GM12874 (cell line): ENCODE results near the gene NXNL1.
A peak's percentile ranks its signal among the peaks of the same experiment; 100 is the strongest.

ENCODE experiments used
- CTCF ChIP-seq: IDR thresholded peaks from 2 replicates; pipeline ENCODE4 v1.5.1; 2011; ENCODE audit warnings: low read depth, mild to moderate bottlenecking, control low read depth, low read length, moderate library complexity; ENCODE audit not compliant: insufficient read depth

Gene NXNL1

GRCh38 chr19:17489392-17490030 lies 28.8 kb upstream of the NXNL1 start:
- no peak for TF ChIP-seq CTCF

GRCh38 chr19:17488593-17489391 lies 28.1 kb upstream of the NXNL1 start:
- peak; percentile 34 for TF ChIP-seq CTCF

GRCh38 chr19:17487284-17488121 lies 26.8 kb upstream of the NXNL1 start:
- TF ChIP-seq CTCF, result no peak

GRCh38 chr19:17486545-17487240 lies 26.0 kb upstream of the NXNL1 start:
- TF ChIP-seq CTCF, result no peak

- TF ChIP-seq CTCF, result no peak
Measured at GRCh38 chr19:17484520-17485185, 23.9 kb upstream of the NXNL1 start.

GRCh38 chr19:17483605-17484002 lies 22.9 kb upstream of the NXNL1 start:
- TF ChIP-seq CTCF, result no peak
